HepG2 (cell line): ENCODE data around the gene CYP46A1.

Experiments
- FOXM1 ChIP-seq: sonication (generic); formaldehyde crosslinking; IDR thresholded peaks from 2 replicates; pipeline ENCODE4 v1.5.0; 2020; ENCODE audit warnings: missing genetic modification reagents
- MYC ChIP-seq: sonication (generic); formaldehyde crosslinking; IDR thresholded peaks from 2 replicates; pipeline ENCODE4 v1.9.0; 2021; ENCODE audit warnings: missing genetic modification reagents, borderline replicate concordance
- MYNN ChIP-seq: sonication (generic); formaldehyde crosslinking; IDR thresholded peaks from 2 replicates; pipeline ENCODE4 v1.4.0; 2020; ENCODE audit warnings: mild to moderate bottlenecking, low read depth, missing genetic modification reagents

GRCh38 chr14:99664058-99664936, 19.8 kb upstream of the CYP46A1 start:
- TF ChIP-seq FOXM1: no peak
- no peak for TF ChIP-seq MYNN (CRISPR knock-in tag)
- TF ChIP-seq MYC: no peak
